ENCODE data around the gene ILKAP.

The ILKAP gene

GRCh38 chr2:238154570-238154969 is 48.9 kb downstream of the ILKAP start:
- Histone ChIP-seq H3K4me1 (ENCODE audit: low read length) (no peaks in the 10 kb centered on the region), H3K27me3 (replicated peaks; ENCODE audit: insufficient read depth, low read length) (no peaks in the 10 kb centered on the region), H3K9me3 (replicated peaks; ENCODE audit: insufficient read depth, low read length) (no peaks in the 10 kb centered on the region), H3K27ac (ENCODE audit: low read length) (no peak overlapping the region), H3K36me3 (replicated peaks; ENCODE audit: insufficient read depth, low read length) (no peaks in the 10 kb centered on the region), H3K9me2 (replicated peaks; ENCODE audit: insufficient read depth, low read length) (no peaks in the 10 kb centered on the region), H3K79me2 (ENCODE audit: low read length) (no peaks in the 10 kb centered on the region), H3K9ac (ENCODE audit: low read length) (no peak overlapping the region), H3K4me3 (ENCODE audit: low read length) (no peak overlapping the region), H2AFZ (ENCODE audit: low read length) (no peak overlapping the region), H3F3A (ENCODE audit: insufficient read depth, low read length) (no peaks in the 10 kb centered on the region), H3K4me2 (ENCODE audit: low read depth, low read length) (no peak overlapping the region), H4K20me1 (ENCODE audit: insufficient read depth, low read length) (no peaks in the 10 kb centered on the region)
- TF ChIP-seq CTCF (IDR thresholded peaks at IDR 0.05; ENCODE audit: low read length) = no peak
- TF ChIP-seq EZH2phosphoT487 (IDR thresholded peaks at IDR 0.05; ENCODE audit: low read length) = no peak
- TF ChIP-seq EZH2 (optimal IDR thresholded peaks at IDR 0.05; ENCODE audit: low read depth, low read length) = no peak
- DNase-seq = no peak

GRCh38 chr2:238152771-238153688 is 50.5 kb downstream of the ILKAP start:
- H3K4me2 ChIP-seq (ENCODE audit: low read depth, low read length) = no peak overlapping the region

GRCh38 chr2:238151628-238152235 is 51.8 kb downstream of the ILKAP start:
- no peak overlapping the region for H3K27ac ChIP-seq (ENCODE audit: low read length)
- H3K27me3 ChIP-seq (replicated peaks; ENCODE audit: insufficient read depth, low read length) = no peaks in the 10 kb centered on the region
- H3K4me3 ChIP-seq (ENCODE audit: low read length) = no peak overlapping the region
- TF ChIP-seq EZH2 (optimal IDR thresholded peaks at IDR 0.05; ENCODE audit: low read depth, low read length) (no peak), CTCF (IDR thresholded peaks at IDR 0.05; ENCODE audit: low read length) (no peak), EZH2phosphoT487 (IDR thresholded peaks at IDR 0.05; ENCODE audit: low read length) (no peak)
- no peak overlapping the region for H3K4me2 ChIP-seq (ENCODE audit: low read depth, low read length)
- H3K9me3 ChIP-seq (replicated peaks; ENCODE audit: insufficient read depth, low read length) = no peaks in the 10 kb centered on the region
- no peaks in the 10 kb centered on the region for H3F3A ChIP-seq (ENCODE audit: insufficient read depth, low read length)
- no peak for DNase-seq
- no peak overlapping the region for H3K9ac ChIP-seq (ENCODE audit: low read length)
- no peak overlapping the region for H2AFZ ChIP-seq (ENCODE audit: low read length)
- no peaks in the 10 kb centered on the region for H3K4me1 ChIP-seq (ENCODE audit: low read length)
- H3K36me3 ChIP-seq (replicated peaks; ENCODE audit: insufficient read depth, low read length) = no peaks in the 10 kb centered on the region
- H3K9me2 ChIP-seq (replicated peaks; ENCODE audit: insufficient read depth, low read length) = no peaks in the 10 kb centered on the region
- no peaks in the 10 kb centered on the region for H4K20me1 ChIP-seq (ENCODE audit: insufficient read depth, low read length)
- H3K79me2 ChIP-seq (ENCODE audit: low read length) = no peaks in the 10 kb centered on the region

More at GRCh38 chr2:238152771-238153688, 50.5 kb downstream of the ILKAP start:
- Histone ChIP-seq H3K27ac (ENCODE audit: low read length) (no peak overlapping the region), H3K4me1 (ENCODE audit: low read length) (no peaks in the 10 kb centered on the region), H3F3A (ENCODE audit: insufficient read depth, low read length) (no peaks in the 10 kb centered on the region), H3K9me3 (replicated peaks; ENCODE audit: insufficient read depth, low read length) (no peaks in the 10 kb centered on the region), H2AFZ (ENCODE audit: low read length) (no peak overlapping the region), H3K9me2 (replicated peaks; ENCODE audit: insufficient read depth, low read length) (no peaks in the 10 kb centered on the region), H3K9ac (ENCODE audit: low read length) (no peak overlapping the region), H4K20me1 (ENCODE audit: insufficient read depth, low read length) (no peaks in the 10 kb centered on the region), H3K27me3 (replicated peaks; ENCODE audit: insufficient read depth, low read length) (no peaks in the 10 kb centered on the region), H3K4me3 (ENCODE audit: low read length) (no peak overlapping the region), H3K36me3 (replicated peaks; ENCODE audit: insufficient read depth, low read length) (no peaks in the 10 kb centered on the region), H3K79me2 (ENCODE audit: low read length) (no peaks in the 10 kb centered on the region)
- TF ChIP-seq CTCF (IDR thresholded peaks at IDR 0.05; ENCODE audit: low read length) (peak; percentile 24; the same call in 1 of the 2 replicates), EZH2 (optimal IDR thresholded peaks at IDR 0.05; ENCODE audit: low read depth, low read length) (no peak)
- DNase-seq = no peak

All from MM.1S (cell line).